Spleen (tissue), 7 donors: Measurements from ENCODE around the gene IL1RAPL2.

Experiments
- CTCF ChIP-seq, 11 experiments: fragments of 200-600 bp in 7 of 11; fragments of 450-650 bp in 4 of 11; sonication (generic) in 4 of 11; IDR thresholded peaks in 8 of 11; conservative IDR thresholded peaks in 3 of 11; 1 replicate in 7 of 11; 2 replicates in 4 of 11; pipeline versions ENCODE4 v1.4.0 to v1.8.0; 2016 to 2021; ENCODE audit warnings: antibody characterized with exemption in 11 of 11, inconsistent platforms in 4 of 11, mild to moderate bottlenecking in 1 of 11
- POLR2A ChIP-seq, 3 donors: fragments of 450-650 bp; IDR thresholded peaks; one replicate each; pipeline ENCODE4 v1.5.1; 2017; ENCODE audit warnings: antibody characterized with exemption in 3 of 3, mild to moderate bottlenecking in 1 of 3
- donor health status: DM: no; HTN: no; CAD: no; lungs with moderate emphysema.
- donor health status: DM: no; HTN: no; CAD: no.
- donor health status: DM: no; HTN: no; CAD: no.

- TF ChIP-seq POLR2A (IDR thresholded peaks at IDR 0.05) (no peak), CTCF (IDR thresholded peaks at IDR 0.05 in 8 of 11, conservative IDR thresholded peaks at IDR 0.05 in 3 of 11) (no peak)
These were observed 1081.8 kb downstream of the IL1RAPL2 start for GRCh38 chrX:105647749-105648148.
